ENCODE data around the gene OSM. TPM values are rescaled to one million over a fixed set of nuclear protein-coding genes. Genes with fewer than 3 reads are reported as not detected.

OSM gene
- total and polyA plus RNA-seq, 4 donors: 0.09 to 0.84 (median 0.25) TPM; not detected in 1

GRCh38 chr22:30297276-30297990 lies 30.8 kb upstream of the OSM start:
- peaks cover 0 to 9% (median 0%) of the 10 kb centered on the region in 4 donors for H3K4me1 ChIP-seq (ENCODE audit: control insufficient read depth in 4 of 4, insufficient read depth in 4 of 4, low read length in 3 of 4)

GRCh38 chr22:30296833-30297232 lies 30.2 kb upstream of the OSM start:
- Histone ChIP-seq H3K36me3 (ENCODE audit: control insufficient read depth in 4 of 4, insufficient read depth in 3 of 4, low read depth in 1 of 4, low read length in 3 of 4) (peaks cover 11 to 70% (median 24%) of the 10 kb centered on the region in 4 donors), H3K4me1 (ENCODE audit: control insufficient read depth in 4 of 4, insufficient read depth in 4 of 4, low read length in 3 of 4) (peaks cover 0 to 3% (median 0%) of the 10 kb centered on the region in 4 donors), H3K27ac (ENCODE audit: low read depth in 1 of 2, low read length in 2 of 2) (no peak overlapping the region), H3K27me3 (ENCODE audit: control insufficient read depth in 4 of 4, insufficient read depth in 4 of 4, low read length in 3 of 4) (no peaks in the 10 kb centered on the region), H3K9me3 (ENCODE audit: control insufficient read depth in 4 of 4, low read length in 3 of 4) (no peaks in the 10 kb centered on the region), H3K4me3 (ENCODE audit: low read depth in 1 of 3, low read length in 3 of 3) (no peak overlapping the region), H3K9ac (ENCODE audit: low read depth in 1 of 2, low read length in 2 of 2) (no peak overlapping the region)
- no peak for TF ChIP-seq NR2F2 (IDR thresholded peaks at IDR 0.05)
- WGBS: 93% methylated on average over 3 of the region's 3 CpGs
- no peak for DNase-seq (ENCODE audit: low spot score)

More at GRCh38 chr22:30297276-30297990, 30.8 kb upstream of the OSM start:
- Histone ChIP-seq H3K27me3 (ENCODE audit: control insufficient read depth in 4 of 4, insufficient read depth in 4 of 4, low read length in 3 of 4) (no peaks in the 10 kb centered on the region), H3K9me3 (ENCODE audit: control insufficient read depth in 4 of 4, low read length in 3 of 4) (no peaks in the 10 kb centered on the region), H3K36me3 (ENCODE audit: control insufficient read depth in 4 of 4, insufficient read depth in 3 of 4, low read depth in 1 of 4, low read length in 3 of 4) (peaks cover 8 to 68% (median 24%) of the 10 kb centered on the region in 4 donors), H3K27ac (ENCODE audit: low read depth in 1 of 2, low read length in 2 of 2) (no peak overlapping the region), H3K4me3 (ENCODE audit: low read depth in 1 of 3, low read length in 3 of 3) (no peak overlapping the region), H3K9ac (ENCODE audit: low read depth in 1 of 2, low read length in 2 of 2) (no peak overlapping the region)
- no peak for TF ChIP-seq TAF1 (conservative IDR thresholded peaks at IDR 0.05)
- no peak for TF ChIP-seq YY1 (IDR thresholded peaks at IDR 0.05)
- no peak for TF ChIP-seq HNF4G (IDR thresholded peaks at IDR 0.05)
- TF ChIP-seq SP1 (IDR thresholded peaks at IDR 0.05): no peak
- TF ChIP-seq HNF4A (conservative IDR thresholded peaks at IDR 0.05): no peak
- no peak for TF ChIP-seq FOXA1 (IDR thresholded peaks at IDR 0.05)
- WGBS: 98% methylated on average over 11 of the region's 11 CpGs
- no peak for DNase-seq (ENCODE audit: low spot score)

GRCh38 chr22:30296324-30296723 lies 29.7 kb upstream of the OSM start:
- no peak for DNase-seq (ENCODE audit: low spot score)
- Histone ChIP-seq H3K4me1 (ENCODE audit: control insufficient read depth in 4 of 4, insufficient read depth in 4 of 4, low read length in 3 of 4) (peaks cover 2 to 5% (median 4%) of the 10 kb centered on the region in 4 donors), H3K36me3 (ENCODE audit: control insufficient read depth in 4 of 4, insufficient read depth in 3 of 4, low read depth in 1 of 4, low read length in 3 of 4) (peaks cover 11 to 69% (median 23%) of the 10 kb centered on the region in 4 donors), H3K9ac (ENCODE audit: low read depth in 1 of 2, low read length in 2 of 2) (no peak overlapping the region), H3K27ac (ENCODE audit: low read depth in 1 of 2, low read length in 2 of 2) (no peak overlapping the region), H3K9me3 (ENCODE audit: control insufficient read depth in 4 of 4, low read length in 3 of 4) (no peaks in the 10 kb centered on the region), H3K27me3 (ENCODE audit: control insufficient read depth in 4 of 4, insufficient read depth in 4 of 4, low read length in 3 of 4) (no peaks in the 10 kb centered on the region), H3K4me3 (ENCODE audit: low read depth in 1 of 3, low read length in 3 of 3) (no peak overlapping the region)
- 95% methylated on average over 4 of the region's 4 CpGs for WGBS
- no peak for TF ChIP-seq JUND (IDR thresholded peaks at IDR 0.05)
- TF ChIP-seq REST (IDR thresholded peaks at IDR 0.05): no peak
- TF ChIP-seq FOXA2 (IDR thresholded peaks at IDR 0.05): no peak

GRCh38 chr22:30295576-30295975 lies 28.9 kb upstream of the OSM start:
- no peak for TF ChIP-seq CTCF (IDR thresholded peaks at IDR 0.05; ENCODE audit: low read depth, low read length, missing input control)
- TF ChIP-seq MAX (IDR thresholded peaks at IDR 0.05): no peak
- no peak for TF ChIP-seq SP1 (IDR thresholded peaks at IDR 0.05)
- TF ChIP-seq ATF3 (IDR thresholded peaks at IDR 0.05): no peak
- no peak for TF ChIP-seq GABPA (IDR thresholded peaks at IDR 0.05 in 1 of 2, conservative IDR thresholded peaks at IDR 0.05 in 1 of 2)
- TF ChIP-seq RAD21 (IDR thresholded peaks at IDR 0.05): no peak
- no peak for TF ChIP-seq HNF4A (conservative IDR thresholded peaks at IDR 0.05)
- H3K27me3 ChIP-seq (ENCODE audit: control insufficient read depth in 4 of 4, insufficient read depth in 4 of 4, low read length in 3 of 4): no peaks in the 10 kb centered on the region
- H3K4me1 ChIP-seq (ENCODE audit: control insufficient read depth in 4 of 4, insufficient read depth in 4 of 4, low read length in 3 of 4): peaks cover 4 to 12% (median 9%) of the 10 kb centered on the region in 4 donors
- no peak overlapping the region for H3K9ac ChIP-seq (ENCODE audit: low read depth in 1 of 2, low read length in 2 of 2)
- peaks cover 11 to 63% (median 20%) of the 10 kb centered on the region in 4 donors for H3K36me3 ChIP-seq (ENCODE audit: control insufficient read depth in 4 of 4, insufficient read depth in 3 of 4, low read depth in 1 of 4, low read length in 3 of 4)
- 92% methylated on average over 7 of the region's 7 CpGs for WGBS
- no peaks in the 10 kb centered on the region for H3K9me3 ChIP-seq (ENCODE audit: control insufficient read depth in 4 of 4, low read length in 3 of 4)
- H3K27ac ChIP-seq (ENCODE audit: low read depth in 1 of 2, low read length in 2 of 2): no peak overlapping the region
- H3K4me3 ChIP-seq (ENCODE audit: low read depth in 1 of 3, low read length in 3 of 3): no peak overlapping the region
- DNase-seq (ENCODE audit: low spot score): no peak

Data from liver (tissue), 9 donors.